K562 (cell line): ENCODE measurements around the gene MYO7A. TPM values are rescaled to one million over a fixed set of nuclear protein-coding genes. Genes with fewer than 3 reads are reported as not detected.

Experiments used
- ATAC-seq: fragments of 200-7000 bp; cut with Tn5 transposase; 3 replicates; pipeline ENCODE4 v1.9.1; 2020; ENCODE audit warnings: moderate library complexity
- BruUV-seq: library from RNA; stranded (reverse); fragments of 400-500 nt; replicated peaks from 2 replicates; lab custom pipeline; 2021; lab: Mats Ljungman, UMichigan
- CTCF ChIA-PET: fragments of 300-600 bp; formaldehyde crosslinking; extraction: SDS; loops from one replicate; lab custom pipeline; 2021; ENCODE audit warnings: low intra/inter-chr PET ratio; lab: Yijun Ruan, JAX
- POLR2A ChIA-PET: fragments of 300-600, 350-650 bp; sonication (Branson Sonifier 250); formaldehyde crosslinking; extraction: SDS; loops from one replicate; lab custom pipeline; 2021; ENCODE audit warnings: antibody characterized with exemption, inconsistent platforms; lab: Yijun Ruan, JAX
- DNase-seq, 4 experiments: peaks; one replicate each; pipeline versions ENCODE4 v3.0.0 to v3.0.0-alpha.2; 2011 to 2018; ENCODE audit warnings: low spot score in 3 of 4, mixed read lengths in 3 of 4; ENCODE audit errors: extremely low read depth in 1 of 4
- FAIRE-seq: peaks from 2 replicates; lab custom pipeline; 2011; peaks lifted over from hg19 to GRCh38; lab: Jason Lieb, UNC
- H2AFZ ChIP-seq: 2 replicates; pipeline ENCODE4 v1.6.0; 2011; ENCODE audit warnings: low read depth, low read length, control low read depth, inconsistent platforms
- H3K27ac ChIP-seq: fragments of 200-600 bp; 3 replicates; pipeline ENCODE4 v1.8.0; 2011; ENCODE audit warnings: low read depth, mild to moderate bottlenecking, control low read depth, inconsistent platforms, low read length, moderate library complexity, mixed read lengths; ENCODE audit errors: extremely low read depth
- H3K27me3 ChIP-seq, 2 experiments: fragments of 300-600 bp in 1 of 2; 2 replicates in 1 of 2; 3 replicates in 1 of 2; pipeline versions ENCODE4 v1.6.0 to v1.8.0; 2011; ENCODE audit warnings: inconsistent platforms in 2 of 2, low read length in 2 of 2, mild to moderate bottlenecking in 1 of 2, mixed read lengths in 1 of 2, moderate library complexity in 1 of 2; ENCODE audit not compliant: control insufficient read depth in 2 of 2, insufficient read depth in 2 of 2
- H3K36me3 ChIP-seq: fragments of 300-600 bp; 3 replicates; pipeline ENCODE4 v1.8.0; 2011; ENCODE audit warnings: mild to moderate bottlenecking, low read length, inconsistent platforms; ENCODE audit not compliant: control insufficient read depth, insufficient read depth
- H3K4me1 ChIP-seq, 2 experiments: fragments of 200-600 bp in 1 of 2; replicated peaks in 1 of 2; 2 replicates in 1 of 2; 3 replicates in 1 of 2; pipeline versions ENCODE4 v1.5.1 to v1.8.0; 2011; ENCODE audit warnings: inconsistent platforms in 2 of 2, low read length in 2 of 2, mild to moderate bottlenecking in 1 of 2, mixed read lengths in 1 of 2, moderate library complexity in 1 of 2; ENCODE audit not compliant: control insufficient read depth in 2 of 2, insufficient read depth in 2 of 2
- H3K4me2 ChIP-seq: 2 replicates; pipeline ENCODE4 v1.6.1; 2011; ENCODE audit warnings: low read length, control low read depth, inconsistent platforms, mixed read lengths; ENCODE audit not compliant: insufficient read depth
- H3K4me3 ChIP-seq: fragments of 200-600 bp; sonication (generic), shearing (Covaris generic); 2 replicates; pipeline ENCODE4 v1.5.1; 2016; ENCODE audit warnings: control low read depth, inconsistent platforms
- H3K79me2 ChIP-seq: fragments of 200-600 bp; 3 replicates; pipeline ENCODE4 v1.8.0; 2011; ENCODE audit warnings: low read length, inconsistent platforms; ENCODE audit not compliant: control insufficient read depth, insufficient read depth
- H3K9ac ChIP-seq, 2 experiments: 2 replicates each; pipeline versions ENCODE4 v1.6.0 to v1.6.1; 2011; ENCODE audit warnings: low read depth in 2 of 2, low read length in 2 of 2, control low read depth in 1 of 2, inconsistent platforms in 1 of 2, mild to moderate bottlenecking in 1 of 2, mixed read lengths in 1 of 2; ENCODE audit not compliant: insufficient read depth in 1 of 2
- H3K9me1 ChIP-seq: one replicate; pipeline ENCODE4 v1.6.0; 2011; ENCODE audit warnings: inconsistent platforms, mild to moderate bottlenecking, low read length, moderate library complexity; ENCODE audit not compliant: control insufficient read depth, insufficient read depth
- H3K9me3 ChIP-seq: replicated peaks from 2 replicates; pipeline ENCODE4 v1.5.1; 2011; ENCODE audit warnings: low read depth, low read length, inconsistent platforms; ENCODE audit not compliant: control insufficient read depth, insufficient read depth
- H4K20me1 ChIP-seq: replicated peaks from 2 replicates; pipeline ENCODE4 v1.6.1; 2011; ENCODE audit warnings: low read length, inconsistent platforms, mixed read lengths; ENCODE audit not compliant: control insufficient read depth, insufficient read depth
- GATAD2B ChIP-seq: fragments of 450-650 bp; IDR thresholded peaks from 2 replicates; pipeline ENCODE4 v1.6.1; 2017; ENCODE audit warnings: mild to moderate bottlenecking, borderline replicate concordance
- HMG20A ChIP-seq: fragments of 450-650 bp; formaldehyde crosslinking; conservative IDR thresholded peaks from 2 replicates; pipeline ENCODE4 v1.4.0; 2020; ENCODE audit warnings: mild to moderate bottlenecking, mixed read lengths
- LCOR ChIP-seq: sonication (generic); formaldehyde crosslinking; IDR thresholded peaks from 2 replicates; pipeline ENCODE4 v1.8.0; 2022; ENCODE audit warnings: mild to moderate bottlenecking, missing genetic modification reagents
- MAFG ChIP-seq: fragments of 450-650 bp; conservative IDR thresholded peaks from 2 replicates; pipeline ENCODE4 v1.6.1; 2016; ENCODE audit warnings: missing genetic modification characterization, missing compliant biosample characterization
- MYNN ChIP-seq, 2 experiments: sonication (generic); formaldehyde crosslinking in 1 of 2; IDR thresholded peaks; 2 replicates each; pipeline versions ENCODE4 v1.5.0 to v1.6.1; 2016 to 2020; ENCODE audit warnings: antibody characterized with exemption in 1 of 2, missing genetic modification reagents in 1 of 2
- NFE2 ChIP-seq: IDR thresholded peaks from 2 replicates; pipeline ENCODE4 v1.6.1; 2014; ENCODE audit warnings: antibody characterized with exemption, low read depth
- NR1H2 ChIP-seq: sonication (generic); formaldehyde crosslinking; IDR thresholded peaks from 2 replicates; pipeline ENCODE4 v1.4.0; 2020; ENCODE audit warnings: mild to moderate bottlenecking, missing genetic modification reagents
- NR2C1 ChIP-seq, 2 experiments: fragments of 450-650 bp; IDR thresholded peaks; 2 replicates each; pipeline ENCODE4 v1.6.1; 2017; ENCODE audit warnings: mild to moderate bottlenecking in 2 of 2, antibody characterized with exemption in 1 of 2, inconsistent platforms in 1 of 2, missing compliant biosample characterization in 1 of 2, missing genetic modification characterization in 1 of 2
- ZNF24 ChIP-seq: fragments of 450-650 bp; IDR thresholded peaks from 2 replicates; pipeline ENCODE4 v1.6.1; 2016
- ZNF263 ChIP-seq: sonication (generic); formaldehyde crosslinking; IDR thresholded peaks from 2 replicates; pipeline ENCODE4 v1.8.0; 2022; ENCODE audit warnings: mild to moderate bottlenecking, missing genetic modification reagents, borderline replicate concordance
- ZNF778 ChIP-seq: fragments of 450-650 bp; formaldehyde crosslinking; IDR thresholded peaks from 2 replicates; pipeline ENCODE4 v1.4.0; 2020; ENCODE audit warnings: mild to moderate bottlenecking, moderate library complexity
- WGBS: fragments of 100-300 bp; shearing (Covaris generic); methylation state at CpG from one replicate; pipeline ENCODE4 v1.1.6; 2016; ENCODE audit warnings: low coverage, mixed read lengths; ENCODE audit not compliant: insufficient coverage; ENCODE audit errors: missing lambda C conversion rate; 5-methylcytosine and 5-hydroxymethylcytosine counted together
- in situ Hi-C: fragments of 300-500 bp; cut with MboI; formaldehyde crosslinking; loops from 4 replicates; pipeline ENCODE4 v1.15.0; 2018; ENCODE audit warnings: inconsistent platforms, mixed read lengths
- intact Hi-C: fragments of 100-400 bp; cut with micrococcal nuclease; formaldehyde crosslinking; loops from 2 replicates; pipeline ENCODE4 v1.14.2; 2022
- polyA plus RNA-seq, 8 experiments: library from polyadenylated mRNA; depleted of rRNA in 4 of 8; stranded (reverse) in 5 of 8; unstranded in 3 of 8; fragments of >200 nt; fragmentation: Nextera tagmentation in 2 of 8; fragmentation: Illumina TruSeq in 1 of 8; extraction: Ambion mirVana in 2 of 8; extraction: Trizol in 1 of 8; gene quantifications; 2 replicates each; pipeline versions ENCODE4 v1.2.1 to v1.2.3, GENCODE V29; 2011 to 2014; ENCODE audit warnings: inconsistent platforms in 1 of 8, missing spikeins in 1 of 8
- total RNA-seq, 7 experiments: library from RNA; depleted of rRNA in 6 of 7; stranded (reverse); fragments of >200 nt in 6 of 7; fragmentation: Illumina TruSeq in 2 of 7; extraction: Trizol in 2 of 7; gene quantifications; 2 replicates each; pipeline versions ENCODE4 v1.2.1 to v1.2.3, GENCODE V29; 2011 to 2021; ENCODE audit warnings: low replicate concordance in 1 of 7
- TF ChIP-seq, protein P1 (sequence below): fragments of 450-650 bp; IDR thresholded peaks from 2 replicates; pipeline ENCODE4 v1.6.1; 2018; ENCODE audit warnings: mild to moderate bottlenecking, low read depth; ENCODE audit not compliant: partially characterized antibody

MYO7A gene
- total and polyA plus RNA-seq, 9 of the 15 experiments (the other 6 are each of a cell fraction or from before 2014, with no cell fraction given), result 0.01 to 0.11 (median 0.07) TPM; not detected in 1

DNA sequence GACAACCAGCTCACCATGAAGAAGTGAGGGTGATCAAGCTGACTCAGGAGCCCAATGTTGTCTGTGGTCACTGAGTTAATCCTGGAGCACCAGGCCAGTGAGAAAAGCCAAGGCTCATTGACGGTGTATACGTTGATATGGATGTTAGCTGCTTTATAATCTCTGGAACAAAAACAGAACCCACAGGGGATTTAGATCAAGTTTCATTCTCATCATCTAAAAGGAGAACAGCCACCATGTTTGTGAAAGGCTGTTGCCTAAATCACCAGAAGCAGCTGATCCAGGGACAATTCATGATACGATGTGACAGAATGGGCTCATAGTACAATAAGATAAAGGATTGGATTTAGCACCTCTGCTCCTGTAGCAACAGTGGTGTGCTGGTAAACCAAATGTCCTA is 105.0 kb downstream of the MYO7A start:
- BruUV-seq, result no TSS peak
- H3K9me1 ChIP-seq, result no peaks in the 10 kb centered on the region
- H3K9me3 ChIP-seq, result no peaks in the 10 kb centered on the region
- H3K4me3 ChIP-seq, result no peak overlapping the region
- in situ Hi-C loops, result no loop called here
- no peaks in the 10 kb centered on the region for H3K4me1 ChIP-seq
- intact Hi-C loops, result no loop called here
- H3K27me3 ChIP-seq, result peaks cover 0 to 4% of the 10 kb centered on the region in 2 experiments; a peak in 1 of 5 replicates
- ATAC-seq, result no peak
- POLR2A ChIA-PET, result no interaction called here
- no peaks in the 10 kb centered on the region for H3K79me2 ChIP-seq
- H4K20me1 ChIP-seq, result no peaks in the 10 kb centered on the region; the same call in 1 of the 2 replicates
- no peak overlapping the region for H3K4me2 ChIP-seq
- 0% methylated on average over 3 of the region's 3 CpGs for WGBS
- no peak for FAIRE-seq
- H2AFZ ChIP-seq, result no peak overlapping the region
- TF ChIP-seq MAFG (tag) (no peak), NR2C1 (IDR thresholded peaks at IDR 0.05) (no peak), NR2C1 (tag; IDR thresholded peaks at IDR 0.05) (no peak), HMG20A (no peak), ZNF24 (no peak), LCOR (no peak), NR1H2 (CRISPR knock-in tag) (no peak), ZNF263 (CRISPR knock-in tag) (no peak), GATAD2B (no peak), ZNF778 (CRISPR knock-in tag) (no peak), NFE2 (no peak), MYNN (IDR thresholded peaks at IDR 0.05) (no peak), MYNN (CRISPR knock-in tag; IDR thresholded peaks at IDR 0.05) (no peak)
- TF ChIP-seq, protein P1, sequence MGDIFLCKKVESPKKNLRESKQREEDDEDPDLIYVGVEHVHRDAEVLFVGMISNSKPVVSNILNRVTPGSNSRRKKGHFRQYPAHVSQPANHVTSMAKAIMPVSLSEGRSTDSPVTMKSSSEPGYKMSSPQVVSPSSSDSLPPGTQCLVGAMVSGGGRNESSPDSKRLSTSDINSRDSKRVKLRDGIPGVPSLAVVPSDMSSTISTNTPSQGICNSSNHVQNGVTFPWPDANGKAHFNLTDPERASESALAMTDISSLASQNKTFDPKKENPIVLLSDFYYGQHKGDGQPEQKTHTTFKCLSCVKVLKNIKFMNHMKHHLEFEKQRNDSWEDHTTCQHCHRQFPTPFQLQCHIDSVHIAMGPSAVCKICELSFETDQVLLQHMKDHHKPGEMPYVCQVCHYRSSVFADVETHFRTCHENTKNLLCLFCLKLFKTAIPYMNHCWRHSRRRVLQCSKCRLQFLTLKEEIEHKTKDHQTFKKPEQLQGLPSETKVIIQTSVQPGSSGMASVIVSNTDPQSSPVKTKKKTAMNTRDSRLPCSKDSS, result no peak
- TF ChIP-seq, all 486 proteins: peak for 0
- no peak for DNase-seq
- H3K9ac ChIP-seq, result no peak overlapping the region
- no peaks in the 10 kb centered on the region for H3K36me3 ChIP-seq
- H3K27ac ChIP-seq, result no peak overlapping the region
- CTCF ChIA-PET, result no interaction called here
